Tibial nerve (tissue), 4 donors: ENCODE measurements around the gene SEMA4G. TPM values are rescaled to one million over a fixed set of nuclear protein-coding genes. Genes with fewer than 3 reads are reported as not detected.

Source experiments
- DNase-seq, 2 donors: peaks; one replicate each; pipeline ENCODE4 v3.0.0-alpha.2; 2019; ENCODE audit warnings: low spot score in 2 of 2
- H3K27ac ChIP-seq, 4 donors: fragments of 200-600 bp; sonication (generic) in 3 of 4; one replicate each; pipeline ENCODE4 v1.5.1; 2017 to 2019; ENCODE audit warnings: mild to moderate bottlenecking in 1 of 4
- H3K27me3 ChIP-seq, 2 donors: fragments of 200-600 bp; sonication (generic) in 1 of 2; one replicate each; pipeline versions ENCODE4 v1.5.1 to v1.6.0; 2017 to 2019
- H3K36me3 ChIP-seq, 3 donors: fragments of 200-600 bp; sonication (generic); one replicate each; pipeline ENCODE4 v1.5.1; 2018 to 2019
- H3K4me1 ChIP-seq, 4 donors: fragments of 200-600 bp; sonication (generic) in 3 of 4; one replicate each; pipeline ENCODE4 v1.5.1; 2017 to 2019
- H3K4me3 ChIP-seq, 4 donors: fragments of 200-600 bp; sonication (generic) in 3 of 4; one replicate each; pipeline ENCODE4 v1.5.1; 2017 to 2019; ENCODE audit warnings: mild to moderate bottlenecking in 1 of 4, moderate library complexity in 1 of 4
- H3K9me3 ChIP-seq, 4 donors: fragments of 200-600 bp; sonication (generic) in 3 of 4; one replicate each; pipeline ENCODE4 v1.5.1; 2017 to 2019
- CTCF ChIP-seq, 5 experiments: fragments of 200-600 bp in 3 of 5; fragments of 450-650 bp in 2 of 5; sonication (generic) in 3 of 5; IDR thresholded peaks; one replicate each; pipeline ENCODE4 v1.5.1; 2016 to 2019; ENCODE audit warnings: antibody characterized with exemption in 5 of 5, mild to moderate bottlenecking in 3 of 5, moderate library complexity in 2 of 5
- EP300 ChIP-seq, 2 donors: sonication (generic); formaldehyde crosslinking; IDR thresholded peaks; one replicate each; pipeline ENCODE4 v1.6.1; 2017; ENCODE audit warnings: antibody characterized with exemption in 2 of 2, mild to moderate bottlenecking in 1 of 2
- POLR2A ChIP-seq, 2 donors: fragments of 450-650 bp; IDR thresholded peaks; one replicate each; pipeline ENCODE4 v1.6.1; 2017; ENCODE audit warnings: antibody characterized with exemption in 2 of 2, mild to moderate bottlenecking in 2 of 2, moderate library complexity in 2 of 2
- WGBS, 2 donors: methylation state at CpG; one replicate each; pipeline ENCODE4 v1.1.5; 2018; 5-methylcytosine and 5-hydroxymethylcytosine counted together
- small RNA-seq: library from RNA; depleted of rRNA; stranded (forward); fragments of <200 nt; gene quantifications from one replicate; pipeline ENCODE3, GENCODE V24; 2016
- total RNA-seq, 4 donors: library from RNA; depleted of rRNA; stranded (reverse); fragments of >200 nt; gene quantifications; one replicate each; pipeline ENCODE4 v1.1.0, GENCODE V29; 2016

The SEMA4G gene
- total RNA-seq, 4 donors from 2014 or later: 3.1 to 9.2 (median 5.3) TPM

GRCh38 chr10:101014966-101015581 lies 45.8 kb downstream of the SEMA4G start:
- H3K9me3 ChIP-seq: no peaks in the 10 kb centered on the region
- TF ChIP-seq POLR2A (IDR thresholded peaks at IDR 0.05) (no peak), CTCF (IDR thresholded peaks at IDR 0.05) (no peak), EP300 (IDR thresholded peaks at IDR 0.05) (no peak)
- peaks cover 0 to 10% of the 10 kb centered on the region in 2 donors for H3K27me3 ChIP-seq
- no peak overlapping the region for H3K4me3 ChIP-seq
- no peak for DNase-seq
- peaks cover 0 to 43% (median 28%) of the 10 kb centered on the region in 4 donors for H3K4me1 ChIP-seq
- no peaks in the 10 kb centered on the region for H3K36me3 ChIP-seq
- WGBS, 2 donors: 40 to 56% methylated on average over 6 to 7 of the region's 7 CpGs
- no peak overlapping the region for H3K27ac ChIP-seq

GRCh38 chr10:101015582-101015973 lies 46.3 kb downstream of the SEMA4G start:
- DNase-seq: no peak
- Histone ChIP-seq H3K27me3 (peaks cover 0 to 12% of the 10 kb centered on the region in 2 donors), H3K27ac (no peak overlapping the region), H3K36me3 (no peaks in the 10 kb centered on the region), H3K9me3 (no peaks in the 10 kb centered on the region), H3K4me3 (no peak overlapping the region), H3K4me1 (peaks cover 0 to 43% (median 28%) of the 10 kb centered on the region in 4 donors)
- 82 to 89% methylated on average over 4 to 7 of the region's 8 CpGs for WGBS, 2 donors
- TF ChIP-seq EP300 (IDR thresholded peaks at IDR 0.05): no peak
- TF ChIP-seq CTCF (IDR thresholded peaks at IDR 0.05): no peak
- no peak for TF ChIP-seq POLR2A (IDR thresholded peaks at IDR 0.05)

GRCh38 chr10:101016814-101017213 lies 47.5 kb downstream of the SEMA4G start:
- H3K36me3 ChIP-seq: no peaks in the 10 kb centered on the region
- peaks cover 0 to 40% (median 28%) of the 10 kb centered on the region in 4 donors for H3K4me1 ChIP-seq
- no peaks in the 10 kb centered on the region for H3K9me3 ChIP-seq
- no peak for DNase-seq
- WGBS, 2 donors: 57 to 59% methylated on average over 5 of the region's 5 CpGs
- no peak overlapping the region for H3K4me3 ChIP-seq
- peaks cover 0 to 12% of the 10 kb centered on the region in 2 donors for H3K27me3 ChIP-seq
- H3K27ac ChIP-seq: no peak overlapping the region
- TF ChIP-seq EP300 (IDR thresholded peaks at IDR 0.05): no peak

GRCh38 chr10:101018118-101018599 lies 48.9 kb downstream of the SEMA4G start:
- no peak for TF ChIP-seq EP300 (IDR thresholded peaks at IDR 0.05)
- no peaks in the 10 kb centered on the region for H3K36me3 ChIP-seq
- H3K4me1 ChIP-seq: peaks cover 0 to 26% (median 20%) of the 10 kb centered on the region in 4 donors
- 49 to 54% methylated on average over 20 of the region's 20 CpGs for WGBS, 2 donors
- H3K27ac ChIP-seq: peak overlapping the region in 1 of 4 donors; percentile 41
- H3K27me3 ChIP-seq: peaks cover 0 to 12% of the 10 kb centered on the region in 2 donors
- H3K4me3 ChIP-seq: no peak overlapping the region
- H3K9me3 ChIP-seq: no peaks in the 10 kb centered on the region
- no peak for DNase-seq

- Histone ChIP-seq H3K9me3 (no peaks in the 10 kb centered on the region), H3K4me1 (peaks cover 0 to 20% (median 17%) of the 10 kb centered on the region in 4 donors), H3K27me3 (peaks cover 0 to 12% of the 10 kb centered on the region in 2 donors), H3K4me3 (no peak overlapping the region), H3K36me3 (no peaks in the 10 kb centered on the region), H3K27ac (peak overlapping the region in 2 of 4 donors; percentile 19 to 41)
- DNase-seq: peak; percentile 66 to 80
- 22% methylated on average over 28 to 43 of the region's 45 CpGs for WGBS, 2 donors
- TF ChIP-seq EP300 (IDR thresholded peaks at IDR 0.05) (no peak), CTCF (IDR thresholded peaks at IDR 0.05) (peak; percentile 53 to 75 (median 71))
Observed at GRCh38 chr10:101018600-101019439, 49.5 kb downstream of the SEMA4G start.

Small RNAs within 50 kb of the gene (small RNA-seq; reads per million reads assigned to genes)
- gene MIR608: not detected

Other genes with a start within 250 kb of the SEMA4G start
- not detected for gene PAX2, start 223.9 kb upstream of the SEMA4G start, total RNA-seq
- gene SLF2, start 56.5 kb upstream of the SEMA4G start, total RNA-seq: 10 to 100 TPM; 25.7 to 37.7 (median 29.7) TPM
- 100 to 1,000 TPM in 2 of 4 donors, 10 to 100 TPM in 2; 64.1 to 146 (median 99.5) TPM for gene MRPL43, start 18.0 kb downstream of the SEMA4G start, total RNA-seq
- 10 to 100 TPM in 1 of 4 donors, 1 to 10 TPM in 3; 5.0 to 11.4 (median 6.6) TPM for gene TWNK, start 18.0 kb downstream of the SEMA4G start, total RNA-seq
- 100 to 1,000 TPM in 2 of 4 donors, 10 to 100 TPM in 2; 81.4 to 134 (median 98.7) TPM for gene LZTS2, start 30.3 kb downstream of the SEMA4G start, total RNA-seq
- 1 to 10 TPM in 3 of 4 donors, under 1 TPM in 1; 0.84 to 2.4 (median 1.9) TPM for gene PDZD7, start 61.6 kb downstream of the SEMA4G start, total RNA-seq
- 100 to 1,000 TPM in 2 of 4 donors, 10 to 100 TPM in 2; 77.4 to 181 (median 106) TPM for gene SFXN3, start 61.7 kb downstream of the SEMA4G start, total RNA-seq
- gene KAZALD1, start 92.5 kb downstream of the SEMA4G start, total RNA-seq: 10 to 100 TPM in 1 of 4 donors, 1 to 10 TPM in 3; 4.0 to 13.5 (median 8.4) TPM
- gene TLX1, start 161.8 kb downstream of the SEMA4G start, total RNA-seq: not detected